NT2/D1 (cell line): ENCODE measurements around the gene PPP1R26.

Experiments used
- DNase-seq: peaks from one replicate; pipeline ENCODE4 v3.0.0-alpha.2; 2011; ENCODE audit warnings: low read depth, low spot score
- H3K27me3 ChIP-seq: 2 replicates; pipeline ENCODE4 v1.6.0; 2011; ENCODE audit warnings: mild to moderate bottlenecking; ENCODE audit not compliant: insufficient read length, insufficient read depth
- H3K36me3 ChIP-seq: 2 replicates; pipeline ENCODE4 v1.6.1; 2011; ENCODE audit warnings: mild to moderate bottlenecking, low read length, mixed read lengths; ENCODE audit not compliant: insufficient read depth, insufficient read length
- H3K4me1 ChIP-seq: 2 replicates; pipeline ENCODE4 v1.5.1; 2011; ENCODE audit not compliant: insufficient read depth, insufficient read length
- H3K4me3 ChIP-seq: 2 replicates; pipeline ENCODE4 v1.5.1; 2011; ENCODE audit warnings: low read depth; ENCODE audit not compliant: insufficient read length
- H3K9ac ChIP-seq: 2 replicates; pipeline ENCODE4 v1.6.0; 2011; ENCODE audit warnings: low read depth; ENCODE audit not compliant: insufficient read length
- H3K9me3 ChIP-seq: 2 replicates; pipeline ENCODE4 v1.5.1; 2011; ENCODE audit warnings: mild to moderate bottlenecking, low read length; ENCODE audit not compliant: insufficient read depth
- SUZ12 ChIP-seq: IDR thresholded peaks from 2 replicates; pipeline ENCODE4 v1.6.1; 2011; ENCODE audit not compliant: insufficient read length, insufficient read depth; ENCODE audit errors: extremely low read depth
- YY1 ChIP-seq: IDR thresholded peaks from 2 replicates; pipeline ENCODE4 v1.6.1; 2011; ENCODE audit not compliant: insufficient read length, insufficient read depth
- ZNF274 ChIP-seq: IDR thresholded peaks from 2 replicates; pipeline ENCODE4 v1.6.1; 2011; ENCODE audit warnings: mild to moderate bottlenecking, low read depth, low read length

Gene PPP1R26

GRCh38 chr9:135490980-135491464, 11.4 kb downstream of the PPP1R26 start:
- Histone ChIP-seq H3K36me3 (peaks cover 37% of the 10 kb centered on the region), H3K4me1 (peaks cover 6% of the 10 kb centered on the region), H3K9me3 (no peaks in the 10 kb centered on the region), H3K9ac (no peak overlapping the region), H3K4me3 (no peak overlapping the region), H3K27me3 (no peaks in the 10 kb centered on the region)
- TF ChIP-seq YY1, result no peak
- TF ChIP-seq SUZ12, result no peak
- TF ChIP-seq ZNF274, result no peak
- DNase-seq, result no peak

DNA sequence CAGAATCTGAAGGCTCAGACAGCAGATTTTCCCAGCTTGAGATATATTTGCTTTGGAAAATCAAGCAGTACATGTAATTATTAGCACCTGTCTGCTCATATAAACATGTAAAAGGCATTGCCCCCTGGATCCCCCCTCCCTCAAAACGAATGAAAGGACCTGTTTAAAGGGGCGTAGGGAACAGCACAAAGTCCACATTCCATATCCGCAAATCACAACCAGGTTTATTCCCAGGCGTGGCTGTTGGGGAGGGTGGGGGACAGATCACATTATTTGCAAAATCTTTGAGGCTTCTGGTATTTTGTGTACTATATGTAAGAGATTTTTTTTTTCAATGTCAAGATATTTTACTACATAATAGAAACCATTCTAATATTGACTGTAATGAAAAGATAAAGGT, 12.2 kb downstream of the PPP1R26 start:
- Histone ChIP-seq H3K9me3 (no peaks in the 10 kb centered on the region), H3K27me3 (no peaks in the 10 kb centered on the region), H3K9ac (no peak overlapping the region), H3K4me3 (no peak overlapping the region), H3K36me3 (peaks cover 30% of the 10 kb centered on the region), H3K4me1 (peaks cover 6% of the 10 kb centered on the region)
- no peak for DNase-seq
- TF ChIP-seq SUZ12, result no peak
- no peak for TF ChIP-seq ZNF274
- TF ChIP-seq YY1, result no peak

- Histone ChIP-seq H3K4me1 (peaks cover 6% of the 10 kb centered on the region), H3K27me3 (no peaks in the 10 kb centered on the region), H3K9ac (no peak overlapping the region), H3K9me3 (no peaks in the 10 kb centered on the region), H3K36me3 (peaks cover 17% of the 10 kb centered on the region), H3K4me3 (no peak overlapping the region)
- TF ChIP-seq ZNF274 (no peak), YY1 (no peak), SUZ12 (no peak)
- DNase-seq, result no peak
Measured at GRCh38 chr9:135492886-135493669, 13.5 kb downstream of the PPP1R26 start.

DNA sequence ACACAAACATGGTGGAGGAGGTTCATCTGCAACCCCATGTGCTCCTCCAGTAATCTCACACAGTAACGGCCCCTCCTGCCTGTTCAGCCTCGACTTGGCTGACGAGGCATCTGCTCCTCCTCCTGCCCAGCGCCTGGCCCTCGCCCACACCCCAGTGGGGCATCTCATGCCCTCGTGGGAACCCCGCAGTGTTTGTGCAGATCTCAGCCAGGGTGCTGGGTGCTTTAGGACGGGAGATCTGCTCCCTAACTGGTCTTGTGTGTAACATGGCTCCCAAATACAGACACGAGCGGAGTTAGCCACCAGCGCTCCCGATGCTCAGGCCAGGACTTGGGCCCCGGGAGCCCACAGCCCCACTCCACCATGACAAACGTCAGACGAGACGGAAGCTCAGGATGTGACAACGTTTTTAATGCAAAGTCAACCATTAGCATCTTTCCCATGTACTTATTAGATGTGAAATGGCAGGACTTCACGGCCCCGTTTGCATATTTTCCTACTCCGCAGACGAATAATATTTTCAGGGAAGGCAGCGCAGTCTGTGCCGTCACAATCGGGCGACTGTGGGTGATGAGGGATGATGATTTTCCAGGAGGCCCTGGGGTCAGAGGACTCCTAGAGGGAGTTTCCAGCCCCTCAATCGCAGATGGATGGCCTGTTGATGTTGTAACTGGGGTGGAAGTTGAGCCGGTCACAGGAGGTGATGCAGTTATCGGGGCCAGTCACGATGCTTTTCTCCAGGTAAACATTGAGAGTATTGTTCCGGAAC, 15.4 kb downstream of the PPP1R26 start:
- H3K27me3 ChIP-seq, result no peaks in the 10 kb centered on the region
- no peak for DNase-seq
- peaks cover 12% of the 10 kb centered on the region for H3K4me1 ChIP-seq
- peaks cover 5% of the 10 kb centered on the region for H3K36me3 ChIP-seq
- no peak overlapping the region for H3K9ac ChIP-seq
- TF ChIP-seq SUZ12 (no peak), YY1 (no peak), ZNF274 (no peak)
- no peak overlapping the region for H3K4me3 ChIP-seq
- H3K9me3 ChIP-seq, result no peaks in the 10 kb centered on the region

DNA sequence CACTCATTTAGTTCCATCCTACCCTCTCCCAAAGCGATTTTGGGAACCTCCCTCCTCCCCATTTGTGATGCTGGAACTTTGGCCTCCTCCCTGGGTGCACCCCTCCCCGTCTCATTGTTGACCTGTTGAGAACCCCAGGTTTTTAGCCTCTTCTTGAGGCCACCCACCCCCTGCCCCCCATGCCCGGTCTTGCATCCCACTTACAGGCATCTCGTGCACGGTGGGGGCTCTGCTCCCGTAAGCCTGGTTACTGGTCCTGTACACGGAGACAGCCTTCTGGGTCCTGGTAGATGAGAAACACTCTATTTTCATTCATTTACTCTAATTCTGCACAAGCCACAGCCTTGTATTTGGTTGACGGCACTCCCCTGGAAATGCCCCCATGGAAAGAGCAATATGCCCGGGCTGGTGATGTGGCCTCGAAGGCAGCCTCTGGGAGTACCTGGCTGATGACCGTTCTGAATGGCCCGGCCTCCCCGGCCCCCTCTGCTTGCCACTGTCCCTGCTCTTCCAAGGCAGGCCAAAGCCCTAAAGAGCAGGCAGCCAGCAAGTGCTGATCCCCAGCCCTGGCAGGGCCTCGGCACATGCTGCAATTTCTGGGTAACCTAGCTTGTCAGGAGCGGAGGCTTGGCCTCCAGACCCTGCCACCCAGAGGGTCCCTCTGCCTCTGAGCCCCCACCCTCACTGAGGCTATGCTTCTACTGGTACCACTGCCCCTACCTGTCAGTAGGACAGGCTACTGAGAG, 19.0 kb downstream of the PPP1R26 start:
- Histone ChIP-seq H3K4me1 (peaks cover 15% of the 10 kb centered on the region), H3K36me3 (peaks cover 30% of the 10 kb centered on the region), H3K9me3 (no peaks in the 10 kb centered on the region), H3K27me3 (no peaks in the 10 kb centered on the region), H3K9ac (peak overlapping the region; percentile 97), H3K4me3 (no peak overlapping the region)
- DNase-seq, result no peak
- TF ChIP-seq SUZ12 (no peak), ZNF274 (no peak), YY1 (no peak)

GRCh38 chr9:135499326-135500070, 19.9 kb downstream of the PPP1R26 start:
- Histone ChIP-seq H3K9me3 (no peaks in the 10 kb centered on the region), H3K4me3 (peak overlapping the region; percentile 97), H3K27me3 (no peaks in the 10 kb centered on the region), H3K9ac (peak overlapping the region; percentile 97), H3K36me3 (peaks cover 40% of the 10 kb centered on the region), H3K4me1 (peaks cover 19% of the 10 kb centered on the region)
- no peak for DNase-seq
- no peak for TF ChIP-seq ZNF274
- no peak for TF ChIP-seq YY1
- no peak for TF ChIP-seq SUZ12
